SK-N-MC (cell line): ENCODE results near the gene CLDN6.

Experiments used
- DNase-seq: peaks from one replicate; pipeline ENCODE4 v3.0.0-alpha.2; 2011; ENCODE audit warnings: low read depth, low spot score
- H3K27ac ChIP-seq: fragments of 200-600 bp; sonication (generic); 2 replicates; pipeline ENCODE4 v1.5.1; 2016; ENCODE audit warnings: mixed run types
- H3K36me3 ChIP-seq: fragments of 200-600 bp; sonication (generic); 2 replicates; pipeline ENCODE4 v1.6.1; 2017; ENCODE audit warnings: antibody characterized with exemption, low read length, mixed read lengths; ENCODE audit not compliant: insufficient read depth
- H3K4me3 ChIP-seq: fragments of 200-600 bp; sonication (generic); 2 replicates; pipeline ENCODE4 v1.5.1; 2016
- H3K9ac ChIP-seq: fragments of 200-600 bp; sonication (generic); 2 replicates; pipeline ENCODE4 v1.8.0; 2017; ENCODE audit warnings: mixed run types, mixed read lengths; ENCODE audit not compliant: insufficient read length
- H3K9me3 ChIP-seq: fragments of 200-600 bp; sonication (generic); 2 replicates; pipeline ENCODE4 v1.6.1; 2017; ENCODE audit warnings: low read depth, mild to moderate bottlenecking, antibody characterized with exemption, low read length, moderate library complexity, mixed read lengths
- EZH2 ChIP-seq: fragments of 200-600 bp; sonication (generic); IDR thresholded peaks from one replicate; pipeline ENCODE4 v1.6.1; 2017; ENCODE audit warnings: antibody characterized with exemption
- FOXP2 ChIP-seq: optimal IDR thresholded peaks from 2 replicates; pipeline ENCODE3; 2011; ENCODE audit warnings: mild to moderate bottlenecking, moderate library complexity; ENCODE audit not compliant: insufficient read depth; ENCODE audit errors: extremely low read length, control extremely low read depth
- POLR2AphosphoS5 ChIP-seq: IDR thresholded peaks from 2 replicates; pipeline ENCODE4 v1.6.1; 2012; ENCODE audit warnings: mild to moderate bottlenecking, low read depth, low read length, borderline replicate concordance

CLDN6 gene

DNA sequence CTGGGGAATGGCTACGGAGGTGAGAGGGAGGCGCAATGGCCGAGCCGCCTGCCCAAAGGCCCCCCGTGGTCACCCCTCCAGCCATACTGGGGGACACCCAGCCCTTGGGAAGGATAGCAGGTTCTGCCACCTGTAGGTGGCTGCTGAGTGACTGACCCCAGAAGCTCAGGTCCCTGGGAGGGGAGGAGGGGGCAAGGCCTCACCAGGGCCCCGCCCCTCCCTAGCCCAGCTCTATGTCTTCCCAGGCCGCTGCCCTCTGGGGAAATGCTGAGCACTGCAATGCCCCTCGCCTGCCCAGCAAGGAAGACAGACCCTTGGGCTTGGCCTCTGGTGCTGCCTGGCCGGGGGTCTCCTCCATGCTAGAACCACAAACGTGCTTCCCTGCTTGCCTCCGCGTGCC, 16.7 kb downstream of the CLDN6 start:
- Histone ChIP-seq H3K9me3 (no peaks in the 10 kb centered on the region), H3K9ac (no peak overlapping the region), H3K27ac (no peak overlapping the region), H3K36me3 (no peaks in the 10 kb centered on the region), H3K4me3 (no peak overlapping the region)
- TF ChIP-seq FOXP2, result no peak
- no peak for TF ChIP-seq EZH2
- TF ChIP-seq POLR2AphosphoS5, result no peak
- no peak for DNase-seq

GRCh38 chr16:3000540-3000939, 17.4 kb downstream of the CLDN6 start:
- Histone ChIP-seq H3K36me3 (no peaks in the 10 kb centered on the region), H3K9me3 (no peaks in the 10 kb centered on the region), H3K27ac (no peak overlapping the region), H3K9ac (no peak overlapping the region), H3K4me3 (no peak overlapping the region)
- no peak for DNase-seq
- TF ChIP-seq EZH2, result no peak
- TF ChIP-seq FOXP2, result no peak

- Histone ChIP-seq H3K4me3 (no peak overlapping the region), H3K36me3 (no peaks in the 10 kb centered on the region), H3K27ac (no peak overlapping the region), H3K9ac (no peak overlapping the region), H3K9me3 (no peaks in the 10 kb centered on the region)
- TF ChIP-seq FOXP2, result no peak
- no peak for TF ChIP-seq EZH2
- no peak for TF ChIP-seq POLR2AphosphoS5
- no peak for DNase-seq
These were observed 18.1 kb downstream of the CLDN6 start for GRCh38 chr16:2999929-3000328.

GRCh38 chr16:2996298-2996697, 21.7 kb downstream of the CLDN6 start:
- H3K36me3 ChIP-seq, result no peaks in the 10 kb centered on the region
- no peak overlapping the region for H3K4me3 ChIP-seq
- TF ChIP-seq EZH2, result no peak
- no peak for TF ChIP-seq POLR2AphosphoS5
- TF ChIP-seq FOXP2, result no peak
- no peak overlapping the region for H3K27ac ChIP-seq
- no peak for DNase-seq
- H3K9ac ChIP-seq, result no peak overlapping the region
- H3K9me3 ChIP-seq, result no peaks in the 10 kb centered on the region

- H3K9ac ChIP-seq, result no peak overlapping the region
- no peaks in the 10 kb centered on the region for H3K9me3 ChIP-seq
- no peak for DNase-seq
- no peak for TF ChIP-seq FOXP2
- H3K36me3 ChIP-seq, result no peaks in the 10 kb centered on the region
- H3K27ac ChIP-seq, result no peak overlapping the region
- H3K4me3 ChIP-seq, result no peak overlapping the region
These were observed 25.5 kb downstream of the CLDN6 start for GRCh38 chr16:2992383-2993081.

DNA sequence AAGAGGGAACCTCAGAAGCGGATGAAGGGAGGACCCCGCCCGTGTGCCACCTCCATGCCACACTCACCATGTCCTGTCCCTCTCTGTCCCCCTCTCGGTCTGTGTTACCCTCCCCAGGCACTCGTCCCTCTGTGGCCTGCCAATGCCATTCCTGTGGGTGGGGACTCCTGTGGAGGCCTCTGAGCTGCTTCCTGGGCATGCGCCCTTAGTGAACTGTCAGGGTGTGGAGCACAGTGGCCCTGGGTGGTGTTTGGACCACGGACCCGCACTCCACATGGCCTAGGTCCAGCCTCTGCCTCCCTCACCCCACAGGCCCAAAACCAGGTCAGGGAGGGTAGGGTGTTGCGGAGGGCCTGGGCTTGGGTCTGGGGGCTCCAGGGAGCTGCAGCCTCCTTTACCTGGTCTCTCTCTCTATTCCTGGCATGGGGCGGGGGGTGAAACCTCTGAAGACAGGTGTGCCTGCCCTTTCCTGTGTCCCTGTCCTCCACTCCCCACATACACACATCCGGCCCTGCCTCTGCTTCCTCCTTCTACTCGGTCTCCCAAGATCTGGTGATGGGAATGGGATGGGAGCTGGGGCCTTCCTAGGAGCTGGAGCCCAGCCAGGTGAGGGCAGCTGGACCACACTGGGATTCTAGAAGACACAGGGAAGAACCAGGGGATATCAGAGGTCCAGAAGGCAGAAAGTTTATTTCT, 26.3 kb downstream of the CLDN6 start:
- H3K27ac ChIP-seq, result no peak overlapping the region
- no peak for DNase-seq
- H3K4me3 ChIP-seq, result no peak overlapping the region
- H3K36me3 ChIP-seq, result no peaks in the 10 kb centered on the region
- TF ChIP-seq EZH2 (no peak), POLR2AphosphoS5 (no peak), FOXP2 (no peak)
- no peak overlapping the region for H3K9ac ChIP-seq
- no peaks in the 10 kb centered on the region for H3K9me3 ChIP-seq

GRCh38 chr16:2990891-2991290, 27.1 kb downstream of the CLDN6 start:
- no peak overlapping the region for H3K27ac ChIP-seq
- no peak overlapping the region for H3K4me3 ChIP-seq
- H3K36me3 ChIP-seq, result no peaks in the 10 kb centered on the region
- no peak for TF ChIP-seq FOXP2
- no peak for TF ChIP-seq EZH2
- no peak for TF ChIP-seq POLR2AphosphoS5
- no peaks in the 10 kb centered on the region for H3K9me3 ChIP-seq
- DNase-seq, result no peak
- H3K9ac ChIP-seq, result no peak overlapping the region

DNA sequence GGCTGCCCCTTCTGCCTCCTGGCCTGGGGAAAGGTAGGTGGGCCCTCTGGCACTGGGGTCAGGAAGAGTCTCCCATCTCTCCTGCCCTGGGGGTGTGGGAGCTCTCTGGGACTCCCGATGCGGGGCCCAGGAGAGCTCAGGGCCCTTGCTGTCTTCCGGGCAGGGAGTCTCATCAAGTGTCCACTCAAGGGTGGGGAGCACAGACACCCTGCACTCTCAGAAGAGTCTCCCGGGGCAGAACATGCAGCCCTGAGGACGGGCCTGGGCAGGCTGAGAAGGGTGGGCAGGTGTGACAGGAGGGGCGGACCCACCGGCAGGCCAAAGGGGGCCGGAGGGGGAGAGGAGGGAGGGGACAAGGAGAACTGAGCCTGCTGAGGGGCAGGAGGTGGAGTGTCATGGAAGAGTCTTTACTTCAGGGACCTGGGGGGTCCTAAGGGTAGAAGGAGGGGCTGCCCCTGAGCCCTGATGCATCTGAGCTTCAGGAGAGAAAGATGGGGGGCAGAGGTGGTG, 29.3 kb downstream of the CLDN6 start:
- no peak overlapping the region for H3K27ac ChIP-seq
- no peak for DNase-seq
- TF ChIP-seq EZH2 (no peak), POLR2AphosphoS5 (no peak), FOXP2 (no peak)
- H3K36me3 ChIP-seq, result no peaks in the 10 kb centered on the region
- no peak overlapping the region for H3K9ac ChIP-seq
- H3K4me3 ChIP-seq, result no peak overlapping the region
- no peaks in the 10 kb centered on the region for H3K9me3 ChIP-seq
